HCT116 (cell line): ENCODE results near the gene SPARCL1. TPM values are rescaled to one million over a fixed set of nuclear protein-coding genes. Genes with fewer than 3 reads are reported as not detected.

Source experiments
- ATAC-seq: fragments of 200-7000 bp; cut with Tn5 transposase; 2 replicates; pipeline ENCODE4 v1.9.1; 2020; ENCODE audit warnings: mild to moderate bottlenecking, moderate library complexity
- BruUV-seq: library from RNA; stranded (reverse); fragments of 400-500 nt; replicated peaks from 2 replicates; lab custom pipeline; 2021; lab: Mats Ljungman, UMichigan
- CTCF ChIA-PET: fragments of 300-600 bp; sonication (Branson Sonifier 250); formaldehyde crosslinking; loops from one replicate; lab custom pipeline; 2021; ENCODE audit warnings: antibody characterized with exemption; lab: Charles Lee
- POLR2A ChIA-PET: fragments of 300-600, 350-600 bp; sonication (Branson Sonifier 250); formaldehyde crosslinking; loops from one replicate; lab custom pipeline; 2021; ENCODE audit warnings: antibody characterized with exemption; lab: Charles Lee
- RAD21 ChIA-PET, 2 experiments: fragments of 300-600 bp; sonication (Branson Sonifier 250); formaldehyde crosslinking; loops; one replicate each; lab custom pipeline; 2023; ENCODE audit warnings: low total read pairs in 2 of 2; ENCODE audit not compliant: uncharacterized antibody in 2 of 2, unreplicated experiment in 2 of 2, low non-redundant PET in 1 of 2; lab: Charles Lee
- DNase-seq: peaks from one replicate; pipeline ENCODE4 v3.0.0-alpha.2; 2010; ENCODE audit warnings: low read depth, low spot score
- H2AFZ ChIP-seq: fragments of 200-600 bp; shearing (Covaris generic), sonication (generic); 2 replicates; pipeline ENCODE4 v1.6.1; 2017; ENCODE audit warnings: low read depth, mixed run types, mixed read lengths, antibody characterized with exemption, low read length; ENCODE audit not compliant: poor library complexity, severe bottlenecking
- H3K27ac ChIP-seq: 2 replicates; pipeline ENCODE4 v1.5.1; 2012; ENCODE audit warnings: low read depth, low read length
- H3K27me3 ChIP-seq: fragments of 200-600 bp; sonication (generic); 2 replicates; pipeline ENCODE4 v1.6.1; 2016; ENCODE audit warnings: mixed run types, low read length, mixed read lengths; ENCODE audit not compliant: insufficient read depth
- H3K36me3 ChIP-seq, 2 experiments: fragments of 200-500 bp in 1 of 2; fragments of 200-600 bp in 1 of 2; sonication (Bioruptor generic) in 1 of 2; sonication (generic) in 1 of 2; 2 replicates each; pipeline versions ENCODE4 v1.5.1 to v1.6.1; 2014 to 2016; ENCODE audit warnings: low read length in 2 of 2, inconsistent platforms in 1 of 2, mixed read lengths in 1 of 2, mixed run types in 1 of 2; ENCODE audit not compliant: insufficient read depth in 2 of 2, control insufficient read depth in 1 of 2
- H3K4me1 ChIP-seq, 2 experiments: fragments of 200-600 bp in 1 of 2; sonication (generic) in 1 of 2; 2 replicates each; pipeline versions ENCODE4 v1.5.1 to v1.6.1; 2012 to 2017; ENCODE audit warnings: low read length in 2 of 2, inconsistent platforms in 1 of 2, mild to moderate bottlenecking in 1 of 2, mixed read lengths in 1 of 2, mixed run types in 1 of 2, moderate library complexity in 1 of 2; ENCODE audit not compliant: insufficient read depth in 2 of 2, control insufficient read depth in 1 of 2
- H3K4me2 ChIP-seq: fragments of 200-600 bp; sonication (generic); 2 replicates; pipeline ENCODE4 v1.6.1; 2017; ENCODE audit warnings: mixed run types, low read length, mixed read lengths
- H3K4me3 ChIP-seq, 2 experiments: fragments of 200-600 bp in 1 of 2; sonication (generic) in 1 of 2; replicated peaks in 1 of 2; 2 replicates each; pipeline ENCODE4 v1.5.1; 2011 to 2016; ENCODE audit warnings: low read length in 2 of 2, control low read depth in 1 of 2, low read depth in 1 of 2, mild to moderate bottlenecking in 1 of 2, mixed read lengths in 1 of 2, mixed run types in 1 of 2
- H3K79me2 ChIP-seq: fragments of 200-600 bp; sonication (generic); 2 replicates; pipeline ENCODE4 v1.6.1; 2017; ENCODE audit warnings: mild to moderate bottlenecking, mixed run types, low read length, moderate library complexity, mixed read lengths; ENCODE audit not compliant: insufficient read depth
- H3K9ac ChIP-seq: fragments of 200-600 bp; sonication (generic); 2 replicates; pipeline ENCODE4 v1.6.1; 2016; ENCODE audit warnings: low read length, mixed read lengths
- H3K9me2 ChIP-seq: fragments of 200-600 bp; sonication (generic), shearing (Covaris generic); 2 replicates; pipeline ENCODE4 v1.6.1; 2017; ENCODE audit warnings: mixed run types, mild to moderate bottlenecking, moderate library complexity; ENCODE audit not compliant: insufficient read depth
- H3K9me3 ChIP-seq, 2 experiments: fragments of 200-500 bp in 1 of 2; fragments of 200-600 bp in 1 of 2; sonication (Bioruptor generic) in 1 of 2; sonication (generic) in 1 of 2; 2 replicates each; pipeline ENCODE4 v1.6.1; 2014 to 2017; ENCODE audit warnings: low read length in 2 of 2, mixed read lengths in 2 of 2, inconsistent platforms in 1 of 2, low read depth in 1 of 2, mild to moderate bottlenecking in 1 of 2, mixed run types in 1 of 2, moderate library complexity in 1 of 2; ENCODE audit not compliant: control insufficient read depth in 1 of 2, insufficient read depth in 1 of 2
- H4K20me1 ChIP-seq: fragments of 200-600 bp; sonication (generic), shearing (Covaris generic); 2 replicates; pipeline ENCODE4 v1.6.1; 2017; ENCODE audit warnings: mixed run types, mild to moderate bottlenecking, moderate library complexity; ENCODE audit not compliant: insufficient read depth
- ELF1 ChIP-seq: IDR thresholded peaks from 2 replicates; pipeline ENCODE4 v1.6.1; 2012; ENCODE audit warnings: low read depth, borderline replicate concordance
- EZH2 ChIP-seq: fragments of 200-600 bp; sonication (generic); IDR thresholded peaks from 2 replicates; pipeline ENCODE4 v1.6.1; 2017; ENCODE audit warnings: antibody characterized with exemption, mixed run types
- RAD21 ChIP-seq: IDR thresholded peaks from 2 replicates; pipeline ENCODE4 v1.6.1; 2012; ENCODE audit warnings: low read depth, mild to moderate bottlenecking
- SIN3A ChIP-seq: IDR thresholded peaks from 2 replicates; pipeline ENCODE4 v1.6.1; 2012; ENCODE audit warnings: low read depth
- SP1 ChIP-seq: IDR thresholded peaks from 2 replicates; pipeline ENCODE4 v1.6.1; 2012; ENCODE audit warnings: low read depth
- SRF ChIP-seq: IDR thresholded peaks from 2 replicates; pipeline ENCODE4 v1.6.1; 2012; ENCODE audit warnings: low read depth
- TCF7L2 ChIP-seq: IDR thresholded peaks from 2 replicates; pipeline ENCODE4 v1.7.0; 2011; ENCODE audit warnings: borderline replicate concordance, inconsistent platforms; ENCODE audit not compliant: insufficient read depth, insufficient read length; ENCODE audit errors: extremely low read depth
- YY1 ChIP-seq: IDR thresholded peaks from 2 replicates; pipeline ENCODE4 v1.6.1; 2011; ENCODE audit warnings: low read length, low read depth, moderate library complexity, mild to moderate bottlenecking; ENCODE audit not compliant: insufficient replicate concordance; ENCODE audit errors: extremely low read depth
- ZBTB33 ChIP-seq: IDR thresholded peaks from 2 replicates; pipeline ENCODE4 v1.6.1; 2011; ENCODE audit warnings: mild to moderate bottlenecking, low read length, moderate library complexity; ENCODE audit not compliant: insufficient replicate concordance; ENCODE audit errors: extremely low read depth
- ZNF274 ChIP-seq: fragments of 200-500 bp; sonication (Bioruptor generic); IDR thresholded peaks from 2 replicates; pipeline ENCODE4 v1.6.1; 2014; ENCODE audit warnings: mild to moderate bottlenecking, low read depth, low read length, inconsistent platforms
- intact Hi-C: fragments of 100-400 bp; cut with micrococcal nuclease; formaldehyde crosslinking; loops from 2 replicates; pipeline ENCODE4 v1.10.0; 2022
- total RNA-seq: library from RNA; stranded (reverse); gene quantifications from one replicate; pipeline ENCODE4 v1.2.1, GENCODE V29; 2021; ENCODE audit not compliant: unreplicated experiment
- TF ChIP-seq, protein P1 (sequence below): IDR thresholded peaks from 2 replicates; pipeline ENCODE4 v1.6.1; 2012
- TF ChIP-seq, protein P2 (sequence below), 3 experiments: fragments of 200-600 bp in 1 of 3; sonication (generic) in 1 of 3; IDR thresholded peaks in 2 of 3; conservative IDR thresholded peaks in 1 of 3; 2 replicates each; pipeline ENCODE4 v1.5.1; 2012 to 2017; ENCODE audit warnings: low read depth in 2 of 3, low read length in 2 of 3, antibody characterized with exemption in 1 of 3, borderline replicate concordance in 1 of 3, control low read depth in 1 of 3, mild to moderate bottlenecking in 1 of 3, mixed read lengths in 1 of 3, mixed run types in 1 of 3, moderate library complexity in 1 of 3; ENCODE audit not compliant: insufficient read depth in 1 of 3

SPARCL1 gene
- total RNA-seq, 1 experiment from 2014 or later, result 0.96 TPM

- Histone ChIP-seq H3K27me3 (no peaks in the 10 kb centered on the region), H3K4me3 (no peak overlapping the region), H3K36me3 (no peaks in the 10 kb centered on the region), H2AFZ (no peak overlapping the region), H3K4me2 (no peak overlapping the region), H3K4me1 (no peaks in the 10 kb centered on the region), H4K20me1 (no peaks in the 10 kb centered on the region), H3K9me2 (no peaks in the 10 kb centered on the region), H3K27ac (no peak overlapping the region), H3K9me3 (no peaks in the 10 kb centered on the region), H3K79me2 (no peaks in the 10 kb centered on the region), H3K9ac (no peak overlapping the region)
- intact Hi-C loops, result loop anchor here (1.0 to 10.0 kb wide), 6 partner anchors 91 to 971 kb away; no protein-coding TSS in a partner anchor
- DNase-seq (peak; percentile 38), ATAC-seq (peak; percentile 63)
- ChIA-PET POLR2A (interaction anchor here (0.6 kb wide), 1 partner anchor 650 kb away, joined by 3 read pairs; no protein-coding TSS in a partner anchor), RAD21 (no interaction called here), CTCF (interaction anchor here (0.7 to 3.3 kb wide), 6 partner anchors 10 to 197 kb away, joined by 3 to 15 read pairs (median 6); partner anchors contain the start of gene NUDT9)
- TF ChIP-seq ZNF274 (no peak), EZH2 (no peak), ELF1 (no peak), SP1 (no peak), SIN3A (no peak), ZBTB33 (no peak), TCF7L2 (no peak), YY1 (no peak), SRF (no peak), RAD21 (peak; percentile 82)
- TF ChIP-seq, protein P1, sequence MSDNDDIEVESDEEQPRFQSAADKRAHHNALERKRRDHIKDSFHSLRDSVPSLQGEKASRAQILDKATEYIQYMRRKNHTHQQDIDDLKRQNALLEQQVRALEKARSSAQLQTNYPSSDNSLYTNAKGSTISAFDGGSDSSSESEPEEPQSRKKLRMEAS, result no peak
- TF ChIP-seq, protein P2, sequence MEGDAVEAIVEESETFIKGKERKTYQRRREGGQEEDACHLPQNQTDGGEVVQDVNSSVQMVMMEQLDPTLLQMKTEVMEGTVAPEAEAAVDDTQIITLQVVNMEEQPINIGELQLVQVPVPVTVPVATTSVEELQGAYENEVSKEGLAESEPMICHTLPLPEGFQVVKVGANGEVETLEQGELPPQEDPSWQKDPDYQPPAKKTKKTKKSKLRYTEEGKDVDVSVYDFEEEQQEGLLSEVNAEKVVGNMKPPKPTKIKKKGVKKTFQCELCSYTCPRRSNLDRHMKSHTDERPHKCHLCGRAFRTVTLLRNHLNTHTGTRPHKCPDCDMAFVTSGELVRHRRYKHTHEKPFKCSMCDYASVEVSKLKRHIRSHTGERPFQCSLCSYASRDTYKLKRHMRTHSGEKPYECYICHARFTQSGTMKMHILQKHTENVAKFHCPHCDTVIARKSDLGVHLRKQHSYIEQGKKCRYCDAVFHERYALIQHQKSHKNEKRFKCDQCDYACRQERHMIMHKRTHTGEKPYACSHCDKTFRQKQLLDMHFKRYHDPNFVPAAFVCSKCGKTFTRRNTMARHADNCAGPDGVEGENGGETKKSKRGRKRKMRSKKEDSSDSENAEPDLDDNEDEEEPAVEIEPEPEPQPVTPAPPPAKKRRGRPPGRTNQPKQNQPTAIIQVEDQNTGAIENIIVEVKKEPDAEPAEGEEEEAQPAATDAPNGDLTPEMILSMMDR (IDR thresholded peaks at IDR 0.05 in 2 of 3, conservative IDR thresholded peaks at IDR 0.05 in 1 of 3; ENCODE audit: borderline replicate concordance in 1 of 3, insufficient read depth in 1 of 3, low read depth in 2 of 3, low read length in 2 of 3), result peak; percentile 46 to 81 (median 51)
- BruUV-seq, result no TSS peak
These were observed 63.3 kb downstream of the SPARCL1 start for GRCh38 chr4:87465739-87466366.
